ENCODE data around the gene ANKRD10.
A peak's percentile ranks its signal among the peaks of the same experiment; 100 is the strongest.

ANKRD10 gene

DNA sequence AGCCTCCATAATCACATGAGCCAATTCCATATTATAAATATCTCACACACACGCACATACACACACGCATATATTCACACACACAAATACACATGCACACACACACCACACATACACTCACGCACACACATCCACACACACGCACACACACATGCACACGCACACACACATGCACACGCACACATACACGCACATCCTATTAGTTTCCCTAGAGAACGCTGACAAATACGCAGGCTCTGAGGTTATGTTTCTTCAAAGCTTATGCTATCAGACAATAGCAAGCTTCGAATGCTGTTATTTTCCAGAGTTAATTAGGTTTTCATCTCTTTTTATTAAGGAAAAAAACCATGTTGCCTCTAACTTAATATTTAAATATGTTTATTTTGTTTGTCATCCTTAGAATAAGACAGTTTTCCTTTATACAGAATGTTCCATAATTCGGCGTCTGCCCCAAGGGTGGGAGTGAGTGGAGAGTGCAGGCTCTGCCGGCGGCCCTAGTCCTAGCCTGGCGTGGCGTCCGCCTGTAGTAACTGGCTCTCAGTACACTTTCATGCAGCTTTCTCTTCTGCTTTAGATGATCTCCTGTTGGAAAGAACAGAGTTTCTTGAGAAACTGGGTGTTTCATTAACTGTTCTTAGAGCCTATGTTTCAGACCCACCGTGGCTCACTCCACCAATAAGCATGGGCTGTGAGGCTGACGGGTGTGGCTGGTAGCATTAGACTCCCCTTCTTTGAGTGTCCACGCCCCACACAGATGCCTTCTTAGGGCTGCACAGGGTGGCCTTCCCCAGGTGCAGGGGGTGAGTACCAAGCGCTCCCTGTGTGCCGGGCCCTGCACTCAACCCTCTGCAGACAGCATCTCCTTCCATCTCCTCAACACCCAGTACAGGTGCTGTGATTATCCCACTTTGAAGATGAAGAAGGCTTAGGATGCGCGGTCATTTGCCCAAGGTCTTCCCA lies 30.4 kb upstream of the ANKRD10 start:
- FAIRE-seq, result no peak

DNA sequence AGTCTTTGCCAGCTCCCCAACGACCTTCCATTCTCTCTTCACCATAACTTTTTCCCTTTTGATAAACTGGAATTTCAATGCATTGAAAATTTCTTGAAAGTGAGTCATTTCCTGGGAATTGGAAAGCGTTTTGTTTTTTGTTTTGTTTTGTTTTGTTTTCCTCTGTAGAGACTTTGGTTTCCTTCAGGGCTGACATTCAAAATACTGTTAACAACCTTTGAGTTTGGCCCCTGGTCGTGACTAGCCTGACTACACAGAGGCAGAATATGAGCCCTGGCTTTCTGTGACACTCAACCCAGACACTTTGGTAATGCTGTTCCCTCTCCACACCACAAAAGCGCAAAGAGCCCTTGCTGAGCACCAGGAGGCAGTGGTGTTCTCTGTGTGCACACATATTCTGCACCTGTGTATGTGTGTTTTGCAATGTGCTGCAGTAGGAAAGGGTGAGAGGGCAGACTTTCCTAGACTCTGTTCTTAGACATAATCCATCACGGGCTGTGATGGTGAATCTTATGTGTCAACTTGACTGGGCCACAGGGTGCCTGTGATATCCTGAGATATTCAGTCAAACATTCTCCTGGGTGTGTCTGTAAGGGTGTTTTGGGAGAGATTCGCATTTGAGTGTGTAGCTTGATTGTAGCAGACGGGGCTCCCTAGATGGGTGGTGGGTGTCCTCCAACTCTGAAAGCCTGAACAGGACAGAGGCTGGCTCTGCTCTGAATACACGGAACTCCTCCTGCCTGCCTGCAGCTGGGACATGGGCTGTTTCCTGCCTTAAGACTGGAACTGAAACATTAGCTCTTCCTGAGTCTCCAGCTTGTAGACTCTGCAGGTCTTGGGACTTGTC lies 29.5 kb upstream of the ANKRD10 start:
- FAIRE-seq, result no peak

DNA sequence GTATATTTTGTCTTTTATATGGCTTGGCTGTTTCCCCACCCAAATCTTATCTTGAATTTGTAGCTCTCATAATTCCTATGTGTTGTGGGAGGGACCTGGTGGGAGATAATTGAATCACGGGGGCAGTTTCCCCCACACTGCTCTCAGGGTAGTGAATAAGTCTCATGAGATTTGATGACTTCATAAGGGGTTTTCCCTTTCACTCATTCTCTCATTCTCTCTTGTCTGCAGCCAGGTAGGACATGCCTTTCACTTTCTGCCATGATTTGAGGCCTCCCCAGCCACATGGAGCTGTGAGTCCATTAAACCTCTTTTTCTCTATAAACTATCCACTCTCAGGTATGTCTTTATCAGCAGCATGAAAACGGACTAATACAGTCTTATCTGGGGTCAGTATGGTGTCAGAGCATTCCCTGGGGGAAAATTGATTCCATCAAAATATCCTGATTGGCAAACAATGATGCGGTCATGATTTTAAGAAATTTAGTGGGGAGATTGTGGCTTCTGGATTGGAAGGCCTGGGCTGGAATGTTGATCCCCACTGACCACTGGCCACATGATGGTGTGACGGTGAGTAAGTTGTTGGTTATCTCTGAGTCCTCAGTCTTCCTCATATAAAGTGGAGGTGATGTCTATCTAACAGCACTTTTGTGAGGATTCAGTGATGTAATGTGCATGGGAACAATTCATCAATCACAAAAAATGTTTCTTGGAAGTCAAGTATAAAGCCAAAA lies 27.5 kb upstream of the ANKRD10 start:
- no peak for FAIRE-seq

DNA sequence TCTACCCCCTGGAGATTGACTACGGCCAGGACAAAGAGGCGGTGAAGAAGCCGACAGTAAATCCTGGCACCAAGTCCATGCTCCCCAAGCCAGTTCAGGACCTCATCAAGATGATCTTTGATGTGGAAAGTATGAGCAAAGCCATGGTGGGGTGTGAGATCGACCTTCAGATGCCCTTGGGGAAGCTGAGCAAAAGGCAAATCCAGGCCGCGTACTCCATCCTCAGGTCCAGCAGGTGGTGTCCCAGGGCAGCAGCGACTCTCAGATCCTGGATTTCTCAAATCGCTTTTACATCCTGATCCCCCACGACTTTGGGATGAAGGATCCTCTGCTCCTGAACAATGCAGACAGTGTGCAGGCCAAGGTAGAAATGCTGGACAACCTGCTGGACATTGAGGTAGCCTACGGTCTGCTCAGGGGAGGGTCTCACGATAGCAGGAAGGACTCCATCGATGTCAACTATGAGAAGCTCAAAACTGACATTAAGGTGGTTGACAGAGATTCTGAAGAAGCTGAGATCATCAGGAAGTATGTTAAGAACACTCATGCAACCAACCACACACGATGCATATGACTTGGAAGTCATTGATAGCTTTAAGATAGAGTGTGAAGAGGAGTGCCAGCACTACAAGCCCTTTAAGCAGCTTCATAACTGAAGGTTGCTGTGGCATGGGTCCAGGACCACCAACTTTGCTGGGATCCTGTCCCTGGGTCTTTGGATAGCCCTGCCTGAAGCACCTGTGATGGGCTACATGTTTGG lies 24.0 kb upstream of the ANKRD10 start:
- FAIRE-seq, result no peak

DNA sequence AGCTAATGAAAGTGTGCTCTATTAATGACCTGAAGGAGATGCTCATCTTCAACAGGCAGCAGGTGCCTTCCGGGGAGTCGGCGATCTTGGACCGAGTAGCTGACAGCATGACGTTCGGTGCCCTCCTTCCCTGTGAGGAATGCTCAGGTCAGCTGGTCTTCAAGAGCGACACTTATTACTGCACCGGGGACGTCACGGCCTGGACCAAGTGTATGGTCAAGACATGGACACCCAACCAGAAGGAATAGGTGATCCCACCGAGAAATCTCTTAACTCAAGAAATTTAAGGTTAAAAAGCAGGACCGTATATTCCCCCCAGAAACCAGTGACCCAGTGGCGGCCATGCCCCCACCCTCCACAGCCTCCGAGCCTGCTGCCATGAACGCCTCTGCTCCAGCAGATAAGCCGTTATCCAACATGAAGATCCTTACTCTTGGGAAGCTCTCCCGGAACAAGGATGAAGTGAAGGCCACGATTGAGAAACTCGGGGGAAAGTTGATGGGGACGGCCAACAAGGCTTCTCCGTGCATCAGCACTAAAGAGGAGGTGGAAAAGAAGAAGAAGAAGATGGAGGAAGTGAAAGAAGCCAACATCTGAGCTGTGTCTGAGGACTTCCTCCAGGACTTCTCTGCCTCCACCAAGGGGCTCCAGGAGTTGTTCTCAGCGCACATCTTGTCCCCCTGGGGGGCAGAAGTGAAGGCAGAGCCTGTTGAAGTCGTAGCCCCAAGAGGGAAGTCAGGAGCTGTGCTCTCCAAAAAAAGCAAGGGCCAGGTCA lies 22.8 kb upstream of the ANKRD10 start:
- no peak for FAIRE-seq

DNA sequence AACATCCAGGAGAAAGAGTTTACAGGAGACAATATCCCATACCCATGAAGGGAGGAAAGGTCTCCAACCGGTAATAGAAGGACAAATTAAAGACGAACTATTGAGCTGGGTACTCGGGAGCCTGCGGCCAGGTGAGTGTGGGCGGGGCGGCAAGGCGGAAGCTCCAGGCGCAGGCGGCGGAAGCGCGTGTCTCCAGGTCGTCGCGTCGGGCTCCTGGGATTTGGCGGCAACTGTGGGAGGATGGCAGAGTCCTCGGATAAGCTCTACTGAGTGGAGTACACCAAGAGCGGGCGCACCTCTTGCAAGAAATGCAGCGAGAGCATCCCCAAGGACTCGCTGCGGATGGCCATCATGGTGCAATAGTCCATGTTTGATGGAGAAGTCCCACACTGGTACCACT lies 21.6 kb upstream of the ANKRD10 start:
- FAIRE-seq, result no peak

DNA sequence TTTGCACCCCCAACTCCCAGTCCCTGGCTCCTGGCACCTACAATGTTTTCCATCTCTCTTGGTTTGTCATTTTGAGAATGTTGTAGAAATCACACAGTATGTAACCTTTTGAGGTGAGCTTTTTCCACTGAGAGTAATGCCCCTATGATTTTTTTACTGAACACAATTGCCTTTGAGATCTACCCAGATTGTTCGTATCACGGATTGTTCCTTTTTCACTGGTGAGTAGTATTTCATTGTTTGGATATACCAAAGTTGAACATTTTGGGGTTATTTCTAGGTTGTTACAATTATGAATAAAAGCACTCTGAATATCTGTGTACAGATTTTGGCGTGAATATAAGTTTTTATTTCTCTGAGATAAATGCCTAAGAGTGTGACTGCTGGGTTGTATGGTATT lies 17.7 kb upstream of the ANKRD10 start:
- FAIRE-seq, result no peak

DNA sequence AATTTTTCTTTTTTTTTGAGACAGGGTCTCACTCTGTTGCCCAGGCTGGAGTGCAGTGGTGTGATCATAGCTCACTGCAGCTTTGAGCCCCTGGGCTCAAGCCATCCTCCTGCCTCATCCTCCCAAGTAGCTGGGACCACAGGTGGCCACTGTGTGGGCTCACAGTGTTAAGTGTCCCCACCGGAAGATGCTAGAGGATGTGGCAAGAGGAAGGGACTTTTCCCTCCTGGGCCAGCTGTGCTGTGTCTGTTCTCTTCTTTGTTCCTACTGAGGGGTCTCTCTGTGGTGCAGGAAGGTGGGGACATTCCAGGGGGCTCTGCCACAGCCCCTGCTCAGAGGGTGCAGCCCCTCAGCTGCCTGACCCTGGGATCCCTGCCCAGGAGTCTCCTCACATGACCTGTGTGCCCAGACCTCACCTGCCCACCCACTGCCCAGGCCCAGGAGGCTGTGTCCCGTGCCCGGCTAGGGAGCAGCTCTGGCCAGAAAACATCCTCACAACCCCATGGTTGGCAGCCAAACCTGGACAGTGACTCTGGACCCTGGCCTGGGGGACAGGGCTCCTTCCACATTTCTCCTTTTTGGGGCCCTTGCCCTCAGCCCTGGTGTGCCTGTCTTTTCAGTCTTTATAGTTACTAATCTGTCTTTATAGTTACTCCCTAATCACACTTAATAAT lies 14.4 kb upstream of the ANKRD10 start:
- FAIRE-seq, result no peak

DNA sequence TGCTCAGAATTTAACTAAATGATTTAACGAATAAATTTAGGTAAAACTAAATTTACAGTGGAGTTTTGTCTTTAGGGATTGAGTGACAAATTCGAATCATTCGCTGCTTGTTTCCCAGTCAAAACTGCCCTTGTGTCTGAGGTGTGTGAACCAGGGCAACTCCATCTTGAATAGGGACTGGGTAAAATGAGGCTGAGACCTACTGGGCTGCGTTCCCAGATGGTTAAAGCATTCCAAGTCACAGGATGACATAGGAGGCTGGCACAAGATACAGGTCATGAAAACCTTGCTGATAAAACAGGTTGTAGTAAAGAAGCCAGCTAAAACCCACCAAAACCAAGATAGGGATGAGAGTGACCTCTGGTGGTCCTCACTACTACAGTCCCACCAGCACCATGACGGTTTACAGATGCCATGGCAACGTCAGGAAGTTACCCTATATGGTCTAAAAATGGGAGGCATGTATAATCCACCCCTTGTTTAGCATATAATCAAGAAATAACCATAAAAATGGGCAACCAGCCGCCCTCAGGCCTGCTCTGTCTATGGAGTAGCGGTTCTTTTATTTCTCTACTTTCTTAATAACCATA lies 10.2 kb upstream of the ANKRD10 start:
- FAIRE-seq, result no peak

DNA sequence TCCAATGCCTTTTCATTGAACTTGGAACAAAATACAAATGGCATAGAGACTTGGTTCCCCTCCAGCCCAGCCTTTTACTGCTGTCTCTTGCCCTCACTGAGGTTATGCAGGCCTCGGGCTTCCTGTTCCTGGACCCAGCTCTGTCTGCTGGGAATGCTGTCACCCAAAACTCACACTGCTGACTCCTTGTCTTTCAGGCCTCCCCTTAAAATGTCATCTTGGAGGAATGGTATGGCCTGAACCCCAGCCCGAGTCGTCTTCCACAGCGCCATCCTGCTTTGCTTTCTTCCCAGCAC lies 9.7 kb upstream of the ANKRD10 start:
- no peak for FAIRE-seq

DNA sequence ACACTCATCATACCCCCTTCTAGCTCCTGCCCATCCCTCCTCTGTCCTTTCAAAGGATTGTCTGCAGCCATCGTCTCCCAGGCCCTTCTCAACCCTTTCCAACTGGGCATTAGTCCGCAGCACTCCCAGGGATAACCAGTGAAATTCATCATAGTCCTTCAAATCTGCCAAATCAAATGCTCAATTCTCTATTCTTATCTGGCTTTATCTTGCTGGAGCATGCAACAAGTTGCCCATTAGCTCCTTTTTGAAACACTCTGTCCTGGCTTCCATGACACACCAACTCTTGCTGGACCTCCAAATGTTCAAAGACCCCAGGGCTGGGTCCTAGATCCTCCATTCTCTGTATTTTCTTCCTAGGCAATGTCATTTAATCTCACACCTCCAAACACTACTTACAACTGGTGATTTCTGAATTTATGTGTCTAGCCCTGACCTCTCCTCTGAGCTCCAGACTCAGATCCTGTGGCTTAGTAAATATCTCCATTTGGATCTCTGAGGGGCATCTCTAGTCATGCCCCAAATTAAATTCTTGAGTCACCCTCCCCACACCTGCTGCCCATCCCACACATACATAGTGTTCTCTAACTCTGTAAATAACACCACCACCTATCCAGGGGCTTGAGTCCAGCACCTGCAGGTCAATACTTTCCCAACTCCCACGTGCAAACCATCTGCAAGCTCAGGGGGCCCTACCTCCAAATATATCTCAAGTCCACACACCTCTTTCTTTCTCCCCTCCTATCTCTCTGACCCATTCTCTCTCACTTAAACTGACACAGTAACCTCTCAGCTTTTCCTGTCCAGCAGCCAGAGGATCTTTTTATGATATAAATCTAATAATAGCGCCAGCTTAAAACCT lies 9.1 kb upstream of the ANKRD10 start:
- no peak for FAIRE-seq

DNA sequence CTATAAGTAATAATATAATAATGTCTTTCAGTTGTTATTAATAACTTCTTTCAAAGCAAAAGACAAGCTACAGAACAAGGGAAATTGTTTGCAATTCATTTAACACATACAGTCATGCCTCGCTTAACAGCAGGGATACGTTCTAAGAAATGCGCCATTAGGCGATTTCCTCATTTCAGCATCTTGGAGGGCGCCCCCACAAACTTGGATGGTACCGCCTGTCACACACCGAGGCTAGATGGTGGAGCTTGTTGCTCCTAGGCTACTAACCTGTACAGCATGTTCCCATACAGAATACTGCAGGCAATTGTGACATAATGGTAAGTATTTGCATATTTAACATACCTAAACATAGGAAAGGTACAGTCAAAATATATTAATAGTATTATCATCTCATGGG lies 8.2 kb upstream of the ANKRD10 start:
- no peak for FAIRE-seq

DNA sequence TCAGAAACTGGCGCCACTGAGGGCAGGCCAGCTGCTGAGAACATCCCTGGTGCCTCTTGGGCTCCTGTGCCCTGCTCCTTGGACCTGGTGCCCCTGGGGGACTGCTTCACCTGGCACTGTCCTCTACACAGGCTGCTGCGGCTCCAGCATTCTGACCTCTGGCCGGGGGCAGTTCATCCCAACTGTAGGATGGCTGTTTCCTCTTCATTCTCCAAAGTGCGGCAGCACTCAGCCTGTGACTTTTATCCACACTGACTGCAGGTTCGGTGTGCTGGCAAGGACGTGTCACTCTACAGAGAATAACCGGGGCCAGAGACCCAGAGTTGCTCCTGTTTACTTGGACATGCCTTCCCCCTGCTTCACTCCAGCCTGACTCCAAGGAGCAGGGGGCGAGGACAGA lies 7.6 kb upstream of the ANKRD10 start:
- no peak for FAIRE-seq

DNA sequence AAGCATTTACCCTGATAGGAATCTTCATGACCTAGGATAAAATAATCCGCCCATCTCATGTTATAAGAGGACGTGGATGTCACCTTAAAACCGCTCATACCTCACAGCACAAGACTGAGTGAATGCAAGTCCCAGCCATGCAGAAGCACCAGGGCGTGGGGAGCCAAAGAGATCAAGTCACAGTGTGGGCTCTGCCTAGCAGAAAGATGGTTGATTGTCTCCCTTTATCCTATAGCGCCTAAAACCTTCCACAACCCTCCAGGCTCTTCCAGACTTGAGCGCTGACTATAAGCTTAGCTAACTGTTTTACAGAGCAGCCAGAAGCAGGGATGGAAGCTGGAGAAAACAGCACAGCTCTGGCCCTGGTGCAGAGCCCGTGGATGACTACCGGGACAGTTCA lies 6.8 kb upstream of the ANKRD10 start:
- no peak for FAIRE-seq

DNA sequence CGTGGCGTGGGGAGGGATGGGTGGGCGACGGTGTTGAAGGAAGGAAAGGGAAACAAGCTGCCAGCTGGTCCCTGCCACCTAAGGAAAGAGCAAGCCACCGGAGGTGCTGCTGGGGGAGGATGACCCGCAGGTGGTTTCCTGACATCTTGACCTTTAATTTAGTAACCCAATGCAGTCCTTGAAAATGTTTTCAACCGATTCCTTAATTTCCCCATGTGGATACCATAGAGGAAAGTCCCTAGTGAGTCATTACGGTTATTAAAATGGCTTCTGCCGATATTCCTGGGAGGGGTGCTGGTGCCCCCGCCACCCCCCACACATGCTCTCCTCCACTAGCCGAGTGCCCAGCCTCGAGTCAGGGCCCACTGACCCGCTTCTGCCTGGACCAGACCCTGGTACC lies 6.3 kb upstream of the ANKRD10 start:
- no peak for FAIRE-seq

DNA sequence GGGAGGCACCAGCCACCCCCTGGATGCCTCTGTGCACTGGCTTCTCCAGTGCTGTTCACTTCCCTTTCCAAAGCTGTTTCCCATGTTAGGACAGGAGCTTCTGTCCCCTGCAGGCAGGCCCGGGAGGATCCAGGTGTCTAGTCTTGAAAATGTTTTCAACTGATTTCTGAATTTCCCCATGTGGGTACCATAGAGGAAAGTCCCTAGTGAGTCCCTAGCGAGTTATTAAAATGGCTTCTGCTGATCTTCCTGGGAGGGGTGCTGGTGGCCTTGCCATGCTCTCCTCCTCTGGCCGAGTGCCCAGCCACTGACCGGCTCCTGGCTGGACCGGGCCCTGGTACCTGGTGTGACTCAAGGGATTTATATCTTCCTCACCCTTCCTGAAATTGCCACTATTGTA lies 5.2 kb upstream of the ANKRD10 start:
- FAIRE-seq, result no peak

DNA sequence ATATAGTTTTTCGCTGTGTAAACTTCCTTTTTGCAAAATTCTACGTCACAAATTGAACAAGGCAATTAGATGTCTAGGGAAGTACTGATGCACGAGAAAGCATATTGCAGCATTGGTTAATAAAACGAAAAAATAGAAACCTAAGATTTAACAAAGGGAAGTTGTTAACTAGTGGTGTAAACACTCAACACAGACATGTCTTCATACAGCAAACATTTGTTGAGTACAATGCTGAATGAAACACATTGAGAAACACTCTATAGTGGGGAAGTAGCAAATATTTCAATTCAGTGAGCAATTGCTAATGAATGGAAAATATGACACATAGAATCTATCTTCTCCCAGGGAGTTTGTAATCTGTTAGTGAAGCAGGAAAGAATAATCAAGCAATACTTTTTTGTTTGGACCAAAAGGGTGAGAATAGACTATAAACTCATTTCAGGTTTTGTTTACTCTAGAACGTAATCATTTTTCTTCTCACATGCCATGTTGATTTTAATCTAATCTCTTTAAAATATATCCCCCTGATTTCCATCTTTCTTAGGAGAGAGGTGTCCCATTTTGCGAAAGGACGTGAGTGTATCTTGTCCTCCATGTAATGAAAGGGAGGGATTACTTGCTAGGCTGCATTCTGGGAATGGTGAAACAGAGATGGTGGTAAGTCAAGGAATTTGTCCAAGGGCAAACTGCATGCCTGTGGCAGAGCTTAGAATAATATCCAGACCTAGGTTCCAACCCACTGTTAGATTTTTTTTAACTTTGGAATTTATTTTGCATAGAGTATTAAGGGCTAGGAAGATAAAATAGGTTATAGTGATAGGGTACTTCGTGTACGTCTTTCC lies 1.7 kb upstream of the ANKRD10 start:
- FAIRE-seq, result peak; percentile 90

DNA sequence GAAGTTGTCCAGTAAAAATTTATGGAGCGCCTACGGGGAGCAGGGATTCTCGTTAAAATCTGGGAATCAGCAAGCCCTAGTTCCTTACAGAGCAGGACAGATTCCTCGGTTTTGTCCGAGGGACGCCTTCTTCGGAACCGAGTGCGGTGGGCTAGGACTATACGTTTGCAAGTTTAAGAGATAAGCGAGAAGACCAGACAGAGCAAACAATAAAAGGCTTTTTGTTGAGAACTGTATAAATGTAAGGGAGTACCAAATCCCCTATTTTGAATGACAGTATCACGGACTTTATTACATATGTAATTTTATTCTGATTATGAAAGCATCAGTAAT lies 971 bp upstream of the ANKRD10 start:
- FAIRE-seq, result peak; percentile 43
